ENCODE measurements around the gene ATPAF1.

ATPAF1 gene

DNA sequence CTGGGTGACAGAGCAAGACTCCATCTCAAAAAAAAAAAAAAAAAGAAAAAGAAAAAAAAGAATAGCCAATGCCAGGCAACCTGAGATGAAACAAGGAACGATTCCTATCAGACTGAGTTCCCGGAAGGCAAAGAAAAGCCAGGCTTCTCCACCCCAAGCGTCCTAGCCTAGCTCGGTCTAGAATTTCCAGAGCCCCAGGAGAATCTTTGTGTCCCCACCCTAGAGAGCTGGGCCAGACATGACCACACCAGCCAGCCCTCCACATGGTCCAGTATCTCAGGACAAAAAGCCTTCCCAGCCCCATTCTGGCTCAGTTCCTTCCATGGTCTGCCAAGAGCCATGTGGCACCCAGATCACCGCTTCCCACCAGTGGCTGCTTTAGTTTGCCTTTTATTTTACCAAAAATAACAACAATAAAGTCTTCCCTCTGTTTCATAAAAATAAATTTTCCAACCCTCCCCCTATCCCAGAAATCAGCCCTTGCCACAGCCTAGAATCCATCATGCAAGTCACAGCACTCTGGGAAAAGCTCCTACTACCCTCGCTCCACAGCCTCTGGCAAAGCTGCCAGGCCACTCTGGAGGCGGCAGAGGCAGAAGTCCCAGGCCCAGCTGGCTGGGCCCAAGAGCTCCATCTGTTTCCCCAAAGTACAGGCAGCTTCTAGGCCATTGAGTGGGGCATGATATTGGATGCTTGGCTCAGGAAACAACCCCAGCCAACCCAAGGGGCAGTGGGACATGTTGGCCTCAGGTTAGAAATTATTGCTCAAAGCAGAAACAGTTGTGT lies 60.6 kb downstream of the ATPAF1 start:
- Histone ChIP-seq H2AFZ (ENCODE audit: low read depth, low read length) (no peak overlapping the region), H3K4me3 (ENCODE audit: low read length) (no peak overlapping the region), H3K4me2 (ENCODE audit: low read length) (no peak overlapping the region), H3K79me2 (ENCODE audit: low read length) (no peaks in the 10 kb centered on the region), H3K9me3 (ENCODE audit: insufficient read depth, low read length) (no peaks in the 10 kb centered on the region), H3K27me3 (ENCODE audit: low read depth, low read length) (no peaks in the 10 kb centered on the region), H4K20me1 (ENCODE audit: insufficient read depth, low read length) (no peaks in the 10 kb centered on the region), H3K36me3 (replicated peaks; ENCODE audit: low read depth, low read length) (no peaks in the 10 kb centered on the region), H3K4me1 (ENCODE audit: low read length) (peaks cover 10% of the 10 kb centered on the region; the same call in 1 of the 2 replicates), H3K9ac (ENCODE audit: low read length) (no peak overlapping the region), H3K27ac (ENCODE audit: low read length) (no peak overlapping the region)
- TF ChIP-seq CTCF (IDR thresholded peaks at IDR 0.05; ENCODE audit: low read depth, low read length) = no peak
- no peak for TF ChIP-seq EZH2phosphoT487 (IDR thresholded peaks at IDR 0.05; ENCODE audit: low read depth)

- H3K36me3 ChIP-seq (replicated peaks; ENCODE audit: low read depth, low read length) = no peaks in the 10 kb centered on the region
- peaks cover 10% of the 10 kb centered on the region; the same call in 1 of the 2 replicates for H3K4me1 ChIP-seq (ENCODE audit: low read length)
- no peak overlapping the region for H3K4me2 ChIP-seq (ENCODE audit: low read length)
- no peaks in the 10 kb centered on the region for H3K79me2 ChIP-seq (ENCODE audit: low read length)
- no peak overlapping the region for H3K9ac ChIP-seq (ENCODE audit: low read length)
- H3K9me3 ChIP-seq (ENCODE audit: insufficient read depth, low read length) = no peaks in the 10 kb centered on the region
- no peaks in the 10 kb centered on the region for H4K20me1 ChIP-seq (ENCODE audit: insufficient read depth, low read length)
- H2AFZ ChIP-seq (ENCODE audit: low read depth, low read length) = no peak overlapping the region
- TF ChIP-seq EZH2phosphoT487 (IDR thresholded peaks at IDR 0.05; ENCODE audit: low read depth) (no peak), CTCF (IDR thresholded peaks at IDR 0.05; ENCODE audit: low read depth, low read length) (no peak)
- no peak overlapping the region for H3K27ac ChIP-seq (ENCODE audit: low read length)
- no peak overlapping the region for H3K4me3 ChIP-seq (ENCODE audit: low read length)
- no peaks in the 10 kb centered on the region for H3K27me3 ChIP-seq (ENCODE audit: low read depth, low read length)
Measured at GRCh38 chr1:46606255-46606965, 61.8 kb downstream of the ATPAF1 start.

DNA sequence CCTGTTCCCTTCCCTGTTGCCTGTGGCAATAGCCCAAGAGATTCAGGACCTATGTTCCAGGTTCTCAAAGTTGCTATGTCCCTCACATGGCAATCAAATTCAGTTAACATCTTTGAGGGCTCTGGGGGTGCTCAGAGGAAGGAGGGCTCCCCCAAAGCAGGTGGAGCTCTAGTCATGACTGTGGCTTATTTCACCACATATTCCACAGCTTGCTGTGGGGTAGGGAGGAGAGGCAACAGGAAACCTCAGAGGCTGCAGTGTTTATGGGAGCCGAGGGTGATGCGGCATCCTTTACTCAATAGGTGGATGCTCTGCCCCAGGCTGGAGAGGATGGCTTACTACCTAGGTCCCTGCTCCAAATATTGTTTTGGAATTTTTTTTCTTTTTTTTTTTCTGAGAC lies 62.9 kb downstream of the ATPAF1 start:
- Histone ChIP-seq H2AFZ (ENCODE audit: low read depth, low read length) (no peak overlapping the region), H3K27me3 (ENCODE audit: low read depth, low read length) (no peaks in the 10 kb centered on the region), H3K79me2 (ENCODE audit: low read length) (no peaks in the 10 kb centered on the region), H3K4me1 (ENCODE audit: low read length) (peaks cover 10% of the 10 kb centered on the region; the same call in 1 of the 2 replicates), H3K9ac (ENCODE audit: low read length) (no peak overlapping the region), H4K20me1 (ENCODE audit: insufficient read depth, low read length) (no peaks in the 10 kb centered on the region), H3K4me2 (ENCODE audit: low read length) (no peak overlapping the region), H3K9me3 (ENCODE audit: insufficient read depth, low read length) (no peaks in the 10 kb centered on the region), H3K4me3 (ENCODE audit: low read length) (no peak overlapping the region), H3K27ac (ENCODE audit: low read length) (no peak overlapping the region), H3K36me3 (replicated peaks; ENCODE audit: low read depth, low read length) (no peaks in the 10 kb centered on the region)
- TF ChIP-seq CTCF (IDR thresholded peaks at IDR 0.05; ENCODE audit: low read depth, low read length) (no peak), EZH2phosphoT487 (IDR thresholded peaks at IDR 0.05; ENCODE audit: low read depth) (no peak)

DNA sequence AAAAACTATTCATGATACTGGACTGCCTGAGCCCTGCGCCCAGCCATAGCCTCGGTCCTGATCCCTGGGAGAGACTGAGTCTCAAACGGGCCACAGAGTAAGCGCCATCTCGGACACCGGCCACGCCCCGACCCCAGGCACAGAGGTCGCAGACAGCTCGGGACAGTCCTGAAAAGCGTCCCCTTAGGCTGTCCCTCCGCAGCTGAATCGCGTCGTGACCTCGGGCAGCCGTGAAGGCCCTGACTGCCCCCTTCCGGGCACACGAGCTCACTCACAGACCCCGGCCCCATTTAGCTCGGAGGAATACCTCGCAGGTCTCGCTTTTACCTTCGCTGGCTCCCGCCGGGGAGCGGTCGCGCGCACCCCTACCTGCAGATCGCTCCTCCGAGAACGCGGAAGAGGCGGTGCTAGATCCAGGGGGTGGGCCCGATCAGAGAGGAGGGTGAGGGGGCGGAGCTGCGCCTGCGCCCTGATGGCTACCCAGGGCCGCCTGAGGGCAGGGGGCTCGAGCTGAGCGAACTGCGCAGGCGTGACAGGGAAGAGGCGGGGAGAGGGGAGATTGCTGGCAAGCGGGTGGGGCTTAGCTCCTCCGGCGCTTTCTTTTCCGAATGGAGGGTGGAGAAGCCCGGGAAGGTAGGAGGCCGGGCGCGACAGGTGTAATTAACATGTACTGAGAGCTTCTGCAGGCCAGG lies 64.2 kb downstream of the ATPAF1 start, which contains the start of gene MKNK1:
TSS of gene MKNK1 (minus strand) at position 411 of the 692 bp plus-strand sequence. CDS start 20,941 bp downstream, outside the sequence.
- Histone ChIP-seq H3K27ac (ENCODE audit: low read length) (no peak within 1 kb of the TSS), H3K4me3 (ENCODE audit: low read length) (peak within 1 kb of the TSS; percentile 95)

More for the DNA sequence above, 64.2 kb downstream of the ATPAF1 start, which contains the start of gene MKNK1:
- peak within 1 kb of the TSS; percentile 88 for H2AFZ ChIP-seq (ENCODE audit: low read depth, low read length)
- TF ChIP-seq EZH2phosphoT487 (IDR thresholded peaks at IDR 0.05; ENCODE audit: low read depth) = no peak
- no peak for TF ChIP-seq CTCF (IDR thresholded peaks at IDR 0.05; ENCODE audit: low read depth, low read length)
- H3K9ac ChIP-seq (ENCODE audit: low read length) = peak within 1 kb of the TSS; percentile 79
- H3K4me1 ChIP-seq (ENCODE audit: low read length) = peaks cover 10% of the 10 kb centered on the region; the same call in 1 of the 2 replicates
- H3K79me2 ChIP-seq (ENCODE audit: low read length) = no peaks in the 10 kb centered on the region
- no peaks in the 10 kb centered on the region for H3K27me3 ChIP-seq (ENCODE audit: low read depth, low read length)
- no peaks in the 10 kb centered on the region for H3K9me3 ChIP-seq (ENCODE audit: insufficient read depth, low read length)
- peak within 1 kb of the TSS; percentile 74 for H3K4me2 ChIP-seq (ENCODE audit: low read length)
- H3K36me3 ChIP-seq (replicated peaks; ENCODE audit: low read depth, low read length) = no peaks in the 10 kb centered on the region
- H4K20me1 ChIP-seq (ENCODE audit: insufficient read depth, low read length) = no peaks in the 10 kb centered on the region
